Keratinocyte (primary cell): ENCODE data around the gene S100A9. TPM values are rescaled to one million over a fixed set of nuclear protein-coding genes. Genes with fewer than 3 reads are reported as not detected.

Source experiments
- DNase-seq: peaks from one replicate; pipeline ENCODE4 v3.0.0-alpha.2; 2011; ENCODE audit warnings: low read depth, missing footprints, low spot score
- FAIRE-seq: peaks from 2 replicates; lab custom pipeline; 2011; peaks lifted over from hg19 to GRCh38; lab: Jason Lieb, UNC
- H2AFZ ChIP-seq: 2 replicates; pipeline ENCODE4 v1.6.0; 2012; ENCODE audit warnings: low read length, control low read depth, inconsistent platforms; ENCODE audit not compliant: control insufficient read depth
- H3K27ac ChIP-seq: 2 replicates; pipeline ENCODE4 v1.5.1; 2011; ENCODE audit warnings: low read length; ENCODE audit not compliant: control insufficient read depth, insufficient read depth
- H3K27me3 ChIP-seq: 3 replicates; pipeline ENCODE4 v1.6.0; 2011; ENCODE audit warnings: low read length; ENCODE audit not compliant: control insufficient read depth, insufficient read depth; ENCODE audit errors: extremely low read depth
- H3K36me3 ChIP-seq, 2 experiments: 2 replicates in 1 of 2; 3 replicates in 1 of 2; pipeline ENCODE4 v1.5.1; 2011; ENCODE audit warnings: low read length in 2 of 2, mild to moderate bottlenecking in 1 of 2; ENCODE audit not compliant: control insufficient read depth in 2 of 2, insufficient read depth in 2 of 2; ENCODE audit errors: extremely low read depth in 1 of 2
- H3K4me1 ChIP-seq: 3 replicates; pipeline ENCODE4 v1.5.1; 2011; ENCODE audit warnings: low read length; ENCODE audit not compliant: control insufficient read depth, insufficient read depth; ENCODE audit errors: extremely low read depth
- H3K4me2 ChIP-seq: 3 replicates; pipeline ENCODE4 v1.6.0; 2011; ENCODE audit warnings: low read depth, low read length; ENCODE audit not compliant: control insufficient read depth, insufficient read depth; ENCODE audit errors: extremely low read depth
- H3K4me3 ChIP-seq, 3 experiments: fragments of 200-600 bp in 1 of 3; sonication (generic) in 1 of 3; 2 replicates in 2 of 3; 3 replicates in 1 of 3; pipeline ENCODE4 v1.5.1; 2011 to 2016; ENCODE audit warnings: low read length in 3 of 3, mild to moderate bottlenecking in 3 of 3, control low read depth in 2 of 3, inconsistent platforms in 1 of 3, low read depth in 1 of 3, mixed read lengths in 1 of 3, mixed run types in 1 of 3, moderate library complexity in 1 of 3; ENCODE audit not compliant: control insufficient read depth in 2 of 3, insufficient read depth in 2 of 3; ENCODE audit errors: extremely low read depth in 1 of 3
- H3K79me2 ChIP-seq: 2 replicates; pipeline ENCODE4 v1.6.0; 2012; ENCODE audit warnings: low read length; ENCODE audit not compliant: control insufficient read depth, insufficient read depth
- H3K9ac ChIP-seq: 3 replicates; pipeline ENCODE4 v1.6.0; 2011; ENCODE audit warnings: low read length; ENCODE audit not compliant: control insufficient read depth, insufficient read depth; ENCODE audit errors: extremely low read depth
- H3K9me1 ChIP-seq: 3 replicates; pipeline ENCODE4 v1.6.0; 2011; ENCODE audit warnings: low read length; ENCODE audit not compliant: control insufficient read depth, insufficient read depth; ENCODE audit errors: extremely low read depth
- H3K9me3 ChIP-seq: 2 replicates; pipeline ENCODE4 v1.5.1; 2012; ENCODE audit warnings: low read depth, low read length; ENCODE audit not compliant: control insufficient read depth
- H4K20me1 ChIP-seq: 3 replicates; pipeline ENCODE4 v1.6.0; 2011; ENCODE audit warnings: low read length; ENCODE audit not compliant: control insufficient read depth, insufficient read depth; ENCODE audit errors: extremely low read depth
- EZH2 ChIP-seq: IDR thresholded peaks from one replicate; pipeline ENCODE4 v1.6.1; 2012; ENCODE audit warnings: inconsistent platforms, mild to moderate bottlenecking, low read length, moderate library complexity
- dilution Hi-C: fragments of 300-500 bp; cut with MboI; formaldehyde crosslinking; loops from one replicate; pipeline ENCODE4 v1.7.0; 2020; ENCODE audit warnings: low sequenced_read_pairs; ENCODE audit not compliant: extremely low pct_ligation_motif_present
- polyA plus RNA-seq, 5 experiments: library from polyadenylated mRNA; depleted of rRNA in 3 of 5; stranded (reverse) in 3 of 5; stranded (forward) in 1 of 5; unstranded in 1 of 5; fragments of >200 nt; gene quantifications; 1 replicate in 1 of 5; 2 replicates in 3 of 5; 3 replicates in 1 of 5; pipeline versions ENCODE4 v1.2.1 to v1.2.3, GENCODE V29; 2011 to 2012; ENCODE audit warnings: missing spikeins in 2 of 5, low read depth in 1 of 5, low replicate concordance in 1 of 5
- TF ChIP-seq, protein P1 (sequence below), 3 experiments: IDR thresholded peaks in 1 of 3; conservative IDR thresholded peaks in 1 of 3; optimal IDR thresholded peaks in 1 of 3; 2 replicates in 2 of 3; 3 replicates in 1 of 3; pipeline versions ENCODE3 to v1.5.1; 2011; ENCODE audit warnings: low read length in 3 of 3, mild to moderate bottlenecking in 3 of 3, moderate library complexity in 2 of 3, control low read depth in 1 of 3, inconsistent platforms in 1 of 3; ENCODE audit not compliant: insufficient read depth in 2 of 3; ENCODE audit errors: extremely low read depth in 1 of 3

Gene S100A9
- polyA plus RNA-seq, 1 donor (not counting 4 experiments of a cell fraction or from before 2014, with no cell fraction given) = 297 TPM

DNA sequence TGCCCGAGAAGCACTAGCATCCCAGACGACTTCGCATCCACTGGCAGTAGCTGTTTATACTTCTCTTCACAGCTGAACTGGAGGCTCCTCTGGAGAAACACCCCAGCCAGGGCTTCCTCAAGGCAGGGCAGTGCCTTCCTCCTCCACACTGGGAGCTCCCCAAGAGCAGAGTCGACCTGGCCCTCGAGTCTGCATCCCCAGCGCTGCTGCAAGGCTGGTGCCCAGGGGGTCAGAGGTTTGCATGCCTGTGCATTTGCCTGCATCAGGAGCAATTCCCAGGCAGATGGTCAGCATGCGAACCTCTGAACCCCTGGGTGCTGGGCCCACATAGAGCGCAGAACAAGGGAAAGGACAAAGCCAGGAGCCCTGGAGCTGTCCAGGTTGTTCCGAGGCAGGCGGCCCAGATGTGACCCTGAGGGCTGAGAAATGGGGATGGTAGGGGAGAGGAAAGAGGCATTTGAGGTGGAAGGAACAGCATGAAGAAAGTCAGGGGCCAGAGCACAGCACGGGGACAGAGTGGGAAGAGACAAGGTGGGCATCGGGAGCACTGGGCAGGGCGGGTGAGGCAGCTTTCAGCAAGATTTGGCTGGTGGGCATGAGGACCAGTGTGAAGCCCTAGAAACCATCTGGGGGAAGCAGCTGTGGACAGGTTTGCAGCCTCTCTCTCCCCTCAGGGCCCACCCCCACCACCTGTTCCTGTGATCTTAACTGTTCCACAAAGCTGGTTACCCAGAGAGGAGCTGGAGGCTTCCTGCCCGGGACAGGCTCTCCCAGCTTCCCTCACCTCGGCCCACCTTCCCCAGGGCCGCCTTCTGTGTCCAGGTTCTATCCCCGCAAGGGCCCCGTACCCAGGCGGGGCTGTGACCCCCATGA is 39.6 kb downstream of the S100A9 start:
- Histone ChIP-seq H3K9me1 (no peaks in the 10 kb centered on the region), H3K9ac (no peak overlapping the region), H4K20me1 (no peaks in the 10 kb centered on the region), H3K9me3 (no peaks in the 10 kb centered on the region), H3K27ac (no peak overlapping the region), H3K27me3 (peaks cover 18% of the 10 kb centered on the region), H3K4me1 (peaks cover 10% of the 10 kb centered on the region), H2AFZ (no peak overlapping the region), H3K79me2 (no peaks in the 10 kb centered on the region), H3K4me2 (no peak overlapping the region), H3K36me3 (no peaks in the 10 kb centered on the region), H3K4me3 (no peak overlapping the region)
- no peak for DNase-seq
- no peak for FAIRE-seq
- TF ChIP-seq, protein P1, sequence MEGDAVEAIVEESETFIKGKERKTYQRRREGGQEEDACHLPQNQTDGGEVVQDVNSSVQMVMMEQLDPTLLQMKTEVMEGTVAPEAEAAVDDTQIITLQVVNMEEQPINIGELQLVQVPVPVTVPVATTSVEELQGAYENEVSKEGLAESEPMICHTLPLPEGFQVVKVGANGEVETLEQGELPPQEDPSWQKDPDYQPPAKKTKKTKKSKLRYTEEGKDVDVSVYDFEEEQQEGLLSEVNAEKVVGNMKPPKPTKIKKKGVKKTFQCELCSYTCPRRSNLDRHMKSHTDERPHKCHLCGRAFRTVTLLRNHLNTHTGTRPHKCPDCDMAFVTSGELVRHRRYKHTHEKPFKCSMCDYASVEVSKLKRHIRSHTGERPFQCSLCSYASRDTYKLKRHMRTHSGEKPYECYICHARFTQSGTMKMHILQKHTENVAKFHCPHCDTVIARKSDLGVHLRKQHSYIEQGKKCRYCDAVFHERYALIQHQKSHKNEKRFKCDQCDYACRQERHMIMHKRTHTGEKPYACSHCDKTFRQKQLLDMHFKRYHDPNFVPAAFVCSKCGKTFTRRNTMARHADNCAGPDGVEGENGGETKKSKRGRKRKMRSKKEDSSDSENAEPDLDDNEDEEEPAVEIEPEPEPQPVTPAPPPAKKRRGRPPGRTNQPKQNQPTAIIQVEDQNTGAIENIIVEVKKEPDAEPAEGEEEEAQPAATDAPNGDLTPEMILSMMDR (optimal IDR thresholded peaks at IDR 0.05 in 1 of 3, IDR thresholded peaks at IDR 0.05 in 1 of 3, conservative IDR thresholded peaks at IDR 0.05 in 1 of 3; ENCODE audit: extremely low read depth in 1 of 3, insufficient read depth in 2 of 3, low read length in 3 of 3) = no peak
- no peak for TF ChIP-seq EZH2
- dilution Hi-C loops = no loop called here

DNA sequence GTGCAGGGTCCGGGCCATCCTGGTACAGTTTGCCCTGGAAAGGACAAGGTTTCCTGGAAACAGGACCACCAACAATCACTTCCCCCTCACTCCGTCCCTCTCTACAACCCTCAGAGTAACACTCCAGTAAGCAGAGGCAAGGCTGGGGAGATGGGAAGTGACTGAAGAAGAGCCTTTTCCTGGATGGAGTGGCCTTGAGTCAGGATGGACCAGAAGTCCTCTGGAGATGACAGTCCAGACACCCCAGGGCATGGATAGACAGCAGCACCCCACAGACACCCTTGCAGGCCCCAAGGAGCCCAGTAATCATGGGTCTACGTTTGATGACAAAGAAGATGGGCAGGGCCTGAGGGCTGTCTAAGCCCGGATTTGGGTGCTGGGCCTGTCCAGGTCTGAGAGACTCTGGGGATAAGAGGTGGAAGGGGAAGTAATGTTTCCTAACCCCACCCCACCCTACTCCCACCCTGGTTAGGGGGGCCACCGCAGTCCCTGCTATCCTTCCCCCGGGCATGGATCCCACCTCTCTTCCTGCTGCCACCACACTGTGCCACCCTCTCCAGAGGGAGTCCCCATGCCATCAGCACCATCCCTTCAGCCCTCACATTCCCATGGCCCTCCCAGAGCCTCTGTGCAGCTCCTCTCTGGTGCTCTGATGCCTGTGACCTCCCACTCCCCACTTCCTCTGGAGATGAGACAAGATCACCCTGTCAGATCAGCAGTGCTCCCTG is 40.4 kb downstream of the S100A9 start:
- FAIRE-seq (no peak), DNase-seq (no peak)
- no peaks in the 10 kb centered on the region for H4K20me1 ChIP-seq
- H3K9ac ChIP-seq = no peak overlapping the region
- H3K9me1 ChIP-seq = no peaks in the 10 kb centered on the region
- H2AFZ ChIP-seq = no peak overlapping the region
- H3K4me2 ChIP-seq = no peak overlapping the region
- H3K79me2 ChIP-seq = no peaks in the 10 kb centered on the region
- H3K27ac ChIP-seq = no peak overlapping the region
- peaks cover 20% of the 10 kb centered on the region for H3K27me3 ChIP-seq
- H3K36me3 ChIP-seq = no peaks in the 10 kb centered on the region
- H3K4me1 ChIP-seq = peaks cover 10% of the 10 kb centered on the region
- dilution Hi-C loops = no loop called here
- no peak for TF ChIP-seq EZH2
- TF ChIP-seq, protein P1 (optimal IDR thresholded peaks at IDR 0.05 in 1 of 3, IDR thresholded peaks at IDR 0.05 in 1 of 3, conservative IDR thresholded peaks at IDR 0.05 in 1 of 3; ENCODE audit: extremely low read depth in 1 of 3, insufficient read depth in 2 of 3, low read length in 3 of 3) = no peak
- no peaks in the 10 kb centered on the region for H3K9me3 ChIP-seq
- no peak overlapping the region for H3K4me3 ChIP-seq
